22Rv1 (cell line): ENCODE data around the gene YPEL1.

Experiments
- ZFX ChIP-seq: fragments of 450-650 bp; IDR thresholded peaks from 2 replicates; pipeline ENCODE4 v1.6.1; 2017; ENCODE audit warnings: antibody characterized with exemption, borderline replicate concordance
- TF ChIP-seq, protein P1 (sequence below): fragments of 450-650 bp; IDR thresholded peaks from 2 replicates; pipeline ENCODE4 v1.5.1; 2017; ENCODE audit warnings: mild to moderate bottlenecking

DNA sequence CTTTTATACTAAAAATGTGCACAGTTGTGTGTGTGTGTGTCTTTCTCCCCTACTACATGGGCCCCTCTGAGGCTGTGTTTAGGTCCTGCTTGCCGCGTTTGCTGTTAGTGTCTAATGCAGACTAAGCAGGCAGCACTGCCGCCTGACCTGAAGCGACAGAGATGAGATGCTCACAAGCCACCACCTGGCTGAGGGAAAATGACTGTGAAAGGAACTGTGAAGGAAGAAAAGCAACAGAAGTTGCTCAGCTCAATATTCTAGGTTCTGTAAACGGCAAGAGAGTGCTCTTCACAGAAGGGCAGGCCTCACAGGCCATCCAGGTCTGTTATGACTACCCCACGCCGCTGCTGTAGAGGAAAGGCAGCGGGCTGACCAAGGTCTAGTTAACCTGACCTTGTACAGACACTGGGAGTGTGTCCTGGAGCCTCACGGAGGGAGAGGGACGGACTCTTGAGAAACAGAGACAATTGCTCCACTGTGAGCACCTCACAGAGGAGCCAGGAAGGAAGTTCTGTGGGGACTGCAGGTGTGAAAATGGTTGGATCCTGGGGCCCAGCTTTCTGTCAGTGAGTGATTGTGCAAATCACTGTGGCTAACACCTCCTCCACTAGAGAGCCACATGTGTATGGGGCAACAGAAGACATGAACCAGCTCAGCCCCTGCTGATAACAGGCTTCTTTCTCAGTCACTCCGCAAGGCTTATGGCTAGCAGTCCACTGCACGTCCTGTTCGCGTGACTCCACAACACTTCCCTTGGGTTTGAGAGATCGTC, 31.3 kb upstream of the YPEL1 start:
- TF ChIP-seq, protein P1, sequence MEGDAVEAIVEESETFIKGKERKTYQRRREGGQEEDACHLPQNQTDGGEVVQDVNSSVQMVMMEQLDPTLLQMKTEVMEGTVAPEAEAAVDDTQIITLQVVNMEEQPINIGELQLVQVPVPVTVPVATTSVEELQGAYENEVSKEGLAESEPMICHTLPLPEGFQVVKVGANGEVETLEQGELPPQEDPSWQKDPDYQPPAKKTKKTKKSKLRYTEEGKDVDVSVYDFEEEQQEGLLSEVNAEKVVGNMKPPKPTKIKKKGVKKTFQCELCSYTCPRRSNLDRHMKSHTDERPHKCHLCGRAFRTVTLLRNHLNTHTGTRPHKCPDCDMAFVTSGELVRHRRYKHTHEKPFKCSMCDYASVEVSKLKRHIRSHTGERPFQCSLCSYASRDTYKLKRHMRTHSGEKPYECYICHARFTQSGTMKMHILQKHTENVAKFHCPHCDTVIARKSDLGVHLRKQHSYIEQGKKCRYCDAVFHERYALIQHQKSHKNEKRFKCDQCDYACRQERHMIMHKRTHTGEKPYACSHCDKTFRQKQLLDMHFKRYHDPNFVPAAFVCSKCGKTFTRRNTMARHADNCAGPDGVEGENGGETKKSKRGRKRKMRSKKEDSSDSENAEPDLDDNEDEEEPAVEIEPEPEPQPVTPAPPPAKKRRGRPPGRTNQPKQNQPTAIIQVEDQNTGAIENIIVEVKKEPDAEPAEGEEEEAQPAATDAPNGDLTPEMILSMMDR: no peak
- no peak for TF ChIP-seq ZFX
